H1 (cell line): ENCODE measurements around the gene CRY1. TPM values are rescaled to one million over a fixed set of nuclear protein-coding genes. Genes with fewer than 3 reads are reported as not detected.

Experiments
- CTCF ChIA-PET: fragments of 300-600 bp; sonication (Branson Sonifier 250); formaldehyde crosslinking; loops from one replicate; lab custom pipeline; 2021; ENCODE audit not compliant: partially characterized antibody; lab: Charles Lee
- POLR2A ChIA-PET: fragments of 300-600 bp; sonication (Branson Sonifier 250); formaldehyde crosslinking; loops from one replicate; lab custom pipeline; 2021; ENCODE audit warnings: inconsistent platforms; ENCODE audit not compliant: partially characterized antibody; lab: Charles Lee
- DNase-seq, 2 experiments: peaks; one replicate each; pipeline versions ENCODE4 v3.0.0 to v3.0.0-alpha.2; 2010 to 2022; ENCODE audit warnings: low spot score in 2 of 2, low read depth in 1 of 2, mixed read lengths in 1 of 2
- FAIRE-seq: peaks from 2 replicates; lab custom pipeline; 2011; peaks lifted over from hg19 to GRCh38; lab: Jason Lieb, UNC
- H2AFZ ChIP-seq: 2 replicates; pipeline ENCODE4 v1.8.1; 2012; ENCODE audit warnings: low read length, inconsistent platforms
- H2AK5ac ChIP-seq: 2 replicates; pipeline ENCODE4 v1.6.1; 2013; ENCODE audit warnings: low read depth, low read length
- H2BK120ac ChIP-seq: replicated peaks from 2 replicates; pipeline ENCODE3; 2013; ENCODE audit warnings: low read depth, low read length, inconsistent platforms
- H2BK12ac ChIP-seq: 2 replicates; pipeline ENCODE4 v1.6.1; 2013; ENCODE audit warnings: low read depth, low read length
- H2BK15ac ChIP-seq: 2 replicates; pipeline ENCODE4 v1.6.1; 2013; ENCODE audit warnings: low read length
- H2BK20ac ChIP-seq: 2 replicates; pipeline ENCODE4 v1.6.1; 2013; ENCODE audit warnings: low read length
- H2BK5ac ChIP-seq: 2 replicates; pipeline ENCODE4 v1.6.1; 2013; ENCODE audit warnings: low read depth, low read length
- H3K14ac ChIP-seq: 2 replicates; pipeline ENCODE4 v1.6.1; 2013; ENCODE audit warnings: inconsistent platforms; ENCODE audit not compliant: insufficient read length
- H3K18ac ChIP-seq: 2 replicates; pipeline ENCODE4 v1.6.1; 2013; ENCODE audit warnings: low read length; ENCODE audit errors: extremely low read depth
- H3K23ac ChIP-seq: 2 replicates; pipeline ENCODE4 v1.6.1; 2013; ENCODE audit warnings: inconsistent platforms; ENCODE audit not compliant: insufficient read length
- H3K23me2 ChIP-seq: 2 replicates; pipeline ENCODE4 v1.6.1; 2013; ENCODE audit warnings: low read depth, low read length
- H3K27ac ChIP-seq: 2 replicates; pipeline ENCODE4 v1.6.1; 2011; ENCODE audit warnings: low read depth, low read length, inconsistent platforms
- H3K27me3 ChIP-seq, 4 experiments: replicated peaks in 1 of 4; 1 replicate in 1 of 4; 2 replicates in 3 of 4; pipeline versions ENCODE4 v1.6.1 to v1.8.1; 2011 to 2013; ENCODE audit warnings: low read length in 3 of 4, mild to moderate bottlenecking in 3 of 4, inconsistent platforms in 2 of 4, mixed read lengths in 2 of 4, moderate library complexity in 1 of 4; ENCODE audit not compliant: control insufficient read depth in 3 of 4, insufficient read depth in 3 of 4; ENCODE audit errors: extremely low read depth in 1 of 4
- H3K36me3 ChIP-seq, 4 experiments: 2 replicates each; pipeline versions ENCODE4 v1.6.1 to v1.8.1; 2011 to 2013; ENCODE audit warnings: mild to moderate bottlenecking in 4 of 4, low read length in 3 of 4, moderate library complexity in 2 of 4, control low read depth in 1 of 4, inconsistent platforms in 1 of 4; ENCODE audit not compliant: insufficient read depth in 4 of 4, control insufficient read depth in 2 of 4
- H3K4ac ChIP-seq: replicated peaks from 2 replicates; pipeline ENCODE3; 2013; ENCODE audit warnings: low read length, low read depth, mixed read lengths, inconsistent platforms; ENCODE audit not compliant: insufficient read length
- H3K4me1 ChIP-seq, 4 experiments: replicated peaks in 1 of 4; 1 replicate in 1 of 4; 2 replicates in 3 of 4; pipeline versions ENCODE4 v1.6.1 to v1.8.1; 2011 to 2013; ENCODE audit warnings: low read length in 3 of 4, inconsistent platforms in 2 of 4, mixed read lengths in 1 of 4; ENCODE audit not compliant: insufficient read depth in 4 of 4, control insufficient read depth in 3 of 4
- H3K4me2 ChIP-seq, 2 experiments: 2 replicates each; pipeline versions ENCODE4 v1.6.1 to v1.8.1; 2011 to 2013; ENCODE audit warnings: low read depth in 2 of 2, low read length in 2 of 2, control low read depth in 1 of 2, inconsistent platforms in 1 of 2, mild to moderate bottlenecking in 1 of 2; ENCODE audit not compliant: insufficient read depth in 1 of 2
- H3K4me3 ChIP-seq, 4 experiments: fragments of 200-600, 300-600 bp in 1 of 4; sonication (generic), shearing (Covaris generic), sonication (Bioruptor Twin) in 1 of 4; 2 replicates each; pipeline versions ENCODE4 v1.5.1 to v1.8.1; 2011 to 2016; ENCODE audit warnings: low read length in 4 of 4, low read depth in 3 of 4, control low read depth in 2 of 4, inconsistent platforms in 2 of 4, mild to moderate bottlenecking in 2 of 4, mixed read lengths in 1 of 4, moderate library complexity in 1 of 4; ENCODE audit not compliant: insufficient read depth in 2 of 4; ENCODE audit errors: extremely low read depth in 1 of 4
- H3K56ac ChIP-seq: replicated peaks from 2 replicates; pipeline ENCODE3; 2013; ENCODE audit warnings: low read depth, mild to moderate bottlenecking, mixed read lengths, low read length, inconsistent platforms; ENCODE audit not compliant: insufficient read length
- H3K79me1 ChIP-seq: 2 replicates; pipeline ENCODE4 v1.6.1; 2013; ENCODE audit warnings: low read depth, low read length, control low read depth
- H3K79me2 ChIP-seq, 2 experiments: 2 replicates each; pipeline versions ENCODE4 v1.6.1 to v1.8.1; 2012 to 2013; ENCODE audit warnings: low read length in 2 of 2, mild to moderate bottlenecking in 2 of 2, inconsistent platforms in 1 of 2; ENCODE audit not compliant: insufficient read depth in 2 of 2, control insufficient read depth in 1 of 2
- H3K9ac ChIP-seq, 4 experiments: replicated peaks in 1 of 4; 1 replicate in 1 of 4; 2 replicates in 3 of 4; pipeline versions ENCODE4 v1.6.1 to v1.8.1; 2011 to 2013; ENCODE audit warnings: low read depth in 3 of 4, low read length in 3 of 4, control low read depth in 2 of 4, mild to moderate bottlenecking in 2 of 4, moderate library complexity in 2 of 4, inconsistent platforms in 1 of 4; ENCODE audit errors: extremely low read depth in 1 of 4
- H3K9me3 ChIP-seq, 2 experiments: 2 replicates each; pipeline versions ENCODE4 v1.6.1 to v1.8.1; 2012 to 2013; ENCODE audit warnings: mild to moderate bottlenecking in 2 of 2, moderate library complexity in 2 of 2, control low read depth in 1 of 2, inconsistent platforms in 1 of 2, low read depth in 1 of 2, low read length in 1 of 2, mixed read lengths in 1 of 2; ENCODE audit not compliant: insufficient read depth in 2 of 2
- H4K20me1 ChIP-seq, 2 experiments: replicated peaks in 1 of 2; 2 replicates each; pipeline versions ENCODE3 to v1.8.1; 2011 to 2013; ENCODE audit warnings: inconsistent platforms in 2 of 2, low read length in 2 of 2, mild to moderate bottlenecking in 1 of 2; ENCODE audit not compliant: insufficient read depth in 2 of 2, control insufficient read depth in 1 of 2
- H4K5ac ChIP-seq: 2 replicates; pipeline ENCODE4 v1.6.1; 2013; ENCODE audit warnings: low read length, low read depth, mixed read lengths, inconsistent platforms; ENCODE audit not compliant: insufficient read length
- H4K8ac ChIP-seq: 2 replicates; pipeline ENCODE4 v1.8.0; 2013; ENCODE audit warnings: mild to moderate bottlenecking, moderate library complexity, low read length, inconsistent platforms; ENCODE audit not compliant: insufficient read depth; ENCODE audit errors: extremely low read depth
- H4K91ac ChIP-seq: replicated peaks from 2 replicates; pipeline ENCODE3; 2013; ENCODE audit warnings: low read length, mixed read lengths, inconsistent platforms; ENCODE audit not compliant: insufficient read length
- BRCA1 ChIP-seq: IDR thresholded peaks from 2 replicates; pipeline ENCODE4 v1.6.1; 2012; ENCODE audit warnings: low read depth, low read length, improper control_type of control experiment
- CTCF ChIP-seq, 3 experiments: IDR thresholded peaks; 1 replicate in 2 of 3; 2 replicates in 1 of 3; pipeline versions ENCODE4 v1.5.1 to v1.6.1; 2011; ENCODE audit warnings: low read length in 3 of 3, mild to moderate bottlenecking in 3 of 3, inconsistent platforms in 2 of 3, low read depth in 1 of 3, moderate library complexity in 1 of 3; ENCODE audit not compliant: insufficient read depth in 1 of 3; ENCODE audit errors: control extremely low read depth in 1 of 3
- EGR1 ChIP-seq: IDR thresholded peaks from 2 replicates; pipeline ENCODE4 v1.6.1; 2011; ENCODE audit warnings: low read depth, low read length, borderline replicate concordance
- EZH2 ChIP-seq: fragments of 200-600 bp; sonication (generic); IDR thresholded peaks from 2 replicates; pipeline ENCODE4 v1.7.1; 2012; ENCODE audit warnings: low read depth, mild to moderate bottlenecking, moderate library complexity, low read length, inconsistent platforms; ENCODE audit not compliant: severe bottlenecking
- FOSL1 ChIP-seq: IDR thresholded peaks from 2 replicates; pipeline ENCODE4 v1.6.1; 2011; ENCODE audit warnings: mild to moderate bottlenecking, low read depth, low read length, moderate library complexity; ENCODE audit not compliant: insufficient read depth
- JUND ChIP-seq: IDR thresholded peaks from 2 replicates; pipeline ENCODE4 v1.6.1; 2011; ENCODE audit warnings: mild to moderate bottlenecking, improper control_type of control experiment, low read length
- NANOG ChIP-seq: IDR thresholded peaks from 2 replicates; pipeline ENCODE4 v1.6.1; 2011; ENCODE audit warnings: low read length, low read depth, mild to moderate bottlenecking, inconsistent platforms; ENCODE audit not compliant: insufficient read depth, poor library complexity, severe bottlenecking
- POU5F1 ChIP-seq: IDR thresholded peaks from 2 replicates; pipeline ENCODE4 v1.6.1; 2011; ENCODE audit warnings: low read depth, mild to moderate bottlenecking, low read length, moderate library complexity
- SP4 ChIP-seq: IDR thresholded peaks from 2 replicates; pipeline ENCODE4 v1.6.1; 2012; ENCODE audit warnings: low read length, inconsistent platforms
- SRF ChIP-seq: IDR thresholded peaks from 2 replicates; pipeline ENCODE4 v1.6.1; 2011; ENCODE audit warnings: mild to moderate bottlenecking, low read depth, low read length, moderate library complexity
- TAF1 ChIP-seq: IDR thresholded peaks from 2 replicates; pipeline ENCODE4 v1.6.1; 2011; ENCODE audit warnings: mild to moderate bottlenecking, low read depth, low read length
- YY1 ChIP-seq: IDR thresholded peaks from 2 replicates; pipeline ENCODE4 v1.6.1; 2011; ENCODE audit warnings: low read depth, mild to moderate bottlenecking, low read length
- WGBS, 2 experiments: shearing (Covaris generic) in 1 of 2; methylation state at CpG; one replicate each; pipeline versions ENCODE4 v1.1.6 to v1.1.7; 2013 to 2015; ENCODE audit warnings: low lambda C conversion rate in 2 of 2, mixed read lengths in 2 of 2, inconsistent platforms in 1 of 2, low coverage in 1 of 2, missing lambda C conversion rate in 1 of 2; ENCODE audit not compliant: insufficient replicate concordance in 2 of 2, insufficient coverage in 1 of 2, insufficient read length in 1 of 2; ENCODE audit errors: extremely low coverage in 1 of 2, missing lambda C conversion rate in 1 of 2; 5-methylcytosine and 5-hydroxymethylcytosine counted together
- polyA plus RNA-seq, 7 experiments: library from polyadenylated mRNA; depleted of rRNA in 3 of 7; stranded (reverse) in 5 of 7; unstranded in 2 of 7; fragments of >200 nt in 5 of 7; fragments of 200-250 nt in 2 of 7; gene quantifications; 1 replicate in 5 of 7; 2 replicates in 1 of 7; 4 replicates in 1 of 7; pipeline versions ENCODE4 v1.2.1 to v1.2.3, GENCODE V29; 2011 to 2013; ENCODE audit warnings: missing spikeins in 2 of 7, mixed read lengths in 2 of 7
- total RNA-seq: library from RNA; stranded (reverse); fragmentation: NEBNext Ultra II Directional; extraction: Animal tissue kit (Norgen Biotek cat#: 25700); gene quantifications from 2 replicates; pipeline ENCODE4 v1.2.1, GENCODE V29; 2021

CRY1 gene
- total and polyA plus RNA-seq, 2 of the 8 experiments (the other 6 are each of a cell fraction or from before 2014, with no cell fraction given): 13.6 to 25.1 TPM

GRCh38 chr12:107096571-107096970 is 3.2 kb upstream of the CRY1 start:
- no peak overlapping the region for H3K18ac ChIP-seq
- H4K8ac ChIP-seq: no peak overlapping the region
- CTCF ChIA-PET: interaction anchor here (1.3 kb wide), 1 partner anchor 9 kb away, joined by 6 read pairs; no protein-coding TSS in a partner anchor
- no peaks in the 10 kb centered on the region for H3K79me1 ChIP-seq
- H4K20me1 ChIP-seq: no peaks in the 10 kb centered on the region
- no peak overlapping the region for H3K4me2 ChIP-seq
- H3K27me3 ChIP-seq: no peaks in the 10 kb centered on the region
- peaks cover 0 to 4% of the 10 kb centered on the region in 2 experiments; a peak in 2 of 4 replicates for H3K79me2 ChIP-seq
- no peak overlapping the region for H2BK12ac ChIP-seq
- H3K56ac ChIP-seq: no peak overlapping the region
- H3K4ac ChIP-seq: no peak overlapping the region
- H3K36me3 ChIP-seq: no peaks in the 10 kb centered on the region
- WGBS, 2 experiments: 85% methylated on average over 3 of the region's 3 CpGs; no CpG with 5 or more reads in 1 of the 2 experiments
- H2BK20ac ChIP-seq: no peak overlapping the region
- H2AFZ ChIP-seq: no peak overlapping the region
- no peak overlapping the region for H3K23ac ChIP-seq
- H3K4me3 ChIP-seq: no peak overlapping the region
- H4K5ac ChIP-seq: no peak overlapping the region
- H3K4me1 ChIP-seq: peaks cover 0 to 2% (median 0%) of the 10 kb centered on the region in 4 experiments; a peak in 4 of 7 replicates
- H3K23me2 ChIP-seq: peaks cover 7% of the 10 kb centered on the region
- no peak overlapping the region for H3K27ac ChIP-seq
- no peak overlapping the region for H3K14ac ChIP-seq
- DNase-seq: no peak
- FAIRE-seq: no peak
- no peak overlapping the region for H2BK15ac ChIP-seq
- H3K9me3 ChIP-seq: peaks cover 5 to 7% of the 10 kb centered on the region in 2 experiments; a peak in 3 of 4 replicates
- H2BK5ac ChIP-seq: no peak overlapping the region
- POLR2A ChIA-PET: no interaction called here
- no peak overlapping the region for H2AK5ac ChIP-seq
- H4K91ac ChIP-seq: no peak overlapping the region
- H3K9ac ChIP-seq: no peak overlapping the region
- no peak overlapping the region for H2BK120ac ChIP-seq
- TF ChIP-seq JUND (no peak), CTCF (IDR thresholded peaks at IDR 0.05; ENCODE audit: control extremely low read depth in 1 of 3, insufficient read depth in 1 of 3, low read depth in 1 of 3, low read length in 3 of 3) (no peak), SP4 (no peak), TAF1 (no peak), BRCA1 (no peak), SRF (no peak), NANOG (no peak), FOSL1 (no peak), YY1 (no peak), EGR1 (no peak), EZH2 (no peak), POU5F1 (no peak)
